HG03520 (cell line): Measurements from ENCODE around the gene VIPR2.
"Not testable (repeated sequence)": the region's sequence is repeated elsewhere in the genome, so short reads cannot be mapped to it uniquely, and the experiment has no call there.

Experiments
- ATAC-seq: cut with Tn5 transposase; IDR thresholded peaks from one replicate; pipeline ENCODE4 v1.9.1; 2021; ENCODE audit warnings: mild to moderate bottlenecking, moderate library complexity; ENCODE audit not compliant: unreplicated experiment

The VIPR2 gene

DNA sequence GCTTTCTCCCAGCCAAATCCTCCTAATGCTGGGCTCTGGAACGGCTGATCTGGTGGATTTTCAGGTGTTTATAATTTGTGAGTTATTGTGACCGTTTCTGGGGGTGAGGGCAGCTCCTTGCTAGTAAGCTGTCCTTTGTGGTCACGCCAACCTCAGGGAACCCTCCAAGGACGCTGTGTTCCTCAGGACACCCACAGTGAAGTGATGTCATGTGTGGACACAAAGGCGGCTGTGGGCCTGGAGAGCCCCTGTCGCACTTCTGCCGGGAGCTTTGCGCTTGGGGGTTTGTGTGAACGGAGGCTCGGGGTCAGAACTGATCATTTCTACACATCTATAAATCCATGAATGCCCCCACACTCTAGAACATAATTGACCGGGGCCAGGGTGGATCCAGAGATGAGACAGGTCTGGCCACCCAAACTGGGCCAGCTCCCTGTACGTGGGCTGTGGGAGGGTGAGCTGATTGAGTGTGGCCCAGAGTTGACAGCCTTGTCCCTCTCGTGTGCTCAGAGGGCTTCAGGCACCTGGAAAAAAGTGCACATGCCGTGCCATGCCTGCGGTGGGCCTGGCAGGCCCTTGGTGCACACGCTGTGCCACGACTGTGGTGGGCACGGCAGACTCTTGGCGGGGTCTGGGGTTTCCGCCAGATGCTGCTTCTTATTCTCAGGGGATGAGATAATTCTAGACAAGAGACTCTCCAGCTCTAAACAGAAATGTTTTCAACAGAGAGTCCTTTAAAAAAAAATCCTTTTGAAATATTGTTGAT lies 130.2 kb downstream of the VIPR2 start:
- ATAC-seq = no peak

DNA sequence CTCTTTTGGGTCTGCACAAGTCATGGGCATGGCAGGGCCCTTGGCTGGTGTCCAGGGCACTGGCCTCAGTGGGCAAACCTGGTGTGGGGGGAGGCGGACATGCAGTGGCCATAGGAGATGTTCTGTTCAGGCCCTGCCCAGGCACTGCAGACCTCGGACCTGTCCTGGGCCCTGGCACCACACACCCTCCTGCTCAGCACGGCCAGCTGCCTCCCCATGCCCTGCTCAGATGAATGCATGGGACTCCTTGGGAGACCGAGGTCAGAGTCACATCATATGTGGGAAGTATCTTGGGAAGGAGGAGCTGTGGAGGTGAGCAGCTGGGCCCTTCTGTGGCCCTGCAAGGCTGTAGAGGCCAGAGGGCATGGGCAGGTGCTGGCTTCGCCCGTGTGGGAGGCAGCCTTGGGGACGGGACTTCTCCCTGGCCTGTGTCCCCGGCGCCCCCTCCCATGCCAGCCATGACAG lies 130.8 kb downstream of the VIPR2 start:
- ATAC-seq = no peak

DNA sequence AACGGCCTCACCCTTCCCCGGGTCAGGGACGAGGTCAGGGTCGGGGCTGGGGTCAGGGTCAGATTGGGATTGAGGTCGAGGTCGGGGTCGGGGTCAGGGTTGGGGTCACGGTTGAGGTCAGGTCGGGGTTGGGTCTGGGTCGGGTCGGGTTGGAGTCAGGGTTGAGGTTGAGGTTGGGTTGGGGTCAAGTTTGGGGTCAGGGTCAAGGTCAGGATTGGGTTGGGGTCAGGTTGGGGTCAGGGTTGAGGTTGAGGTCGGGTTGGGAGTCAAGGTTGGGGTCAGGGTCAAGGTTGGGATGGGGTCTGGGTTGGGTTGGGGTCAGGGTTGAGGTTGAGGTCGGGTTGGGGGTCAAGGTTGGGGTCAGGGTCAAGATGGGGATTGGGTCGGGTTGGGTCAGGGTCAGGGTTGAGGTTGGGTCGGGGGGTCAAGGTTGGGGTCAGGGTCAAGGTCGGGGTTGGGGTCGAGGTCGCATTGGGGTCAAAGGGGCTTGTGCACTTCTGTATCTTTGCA lies 131.4 kb downstream of the VIPR2 start:
- no peak for ATAC-seq

DNA sequence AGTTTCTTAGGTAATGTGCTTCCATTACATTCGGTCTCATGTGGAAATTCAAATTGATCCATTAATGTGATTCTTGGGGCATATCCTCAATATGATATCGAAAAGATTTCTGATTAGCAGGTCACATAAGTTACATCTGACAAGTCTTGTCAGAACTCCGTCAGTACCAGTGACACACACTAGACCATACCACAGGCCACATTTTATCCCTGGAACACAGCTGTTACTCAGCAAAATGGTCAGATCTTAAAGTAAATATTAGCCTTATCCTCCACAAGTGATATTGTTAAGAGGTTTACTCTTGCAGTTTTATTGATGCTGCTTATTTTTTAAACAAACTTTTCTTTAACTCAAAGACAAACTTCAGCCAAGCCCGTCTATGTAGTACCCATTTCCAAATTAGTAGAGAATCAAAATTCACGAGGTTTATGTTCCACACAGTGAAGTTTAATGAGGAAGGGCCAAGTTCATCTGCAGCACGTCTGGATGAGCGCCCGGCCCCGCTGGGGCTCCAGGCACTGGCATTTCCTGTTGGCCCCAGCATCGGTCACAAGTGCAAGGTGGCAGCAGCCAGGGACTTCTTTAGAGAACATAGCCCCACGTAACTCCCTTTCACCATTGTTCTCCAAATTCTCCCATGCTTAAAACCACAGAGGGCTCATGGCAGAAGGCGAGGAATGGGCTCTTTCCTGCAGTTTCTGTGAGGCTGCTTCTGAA lies 132.2 kb downstream of the VIPR2 start:
- ATAC-seq = no peak

DNA sequence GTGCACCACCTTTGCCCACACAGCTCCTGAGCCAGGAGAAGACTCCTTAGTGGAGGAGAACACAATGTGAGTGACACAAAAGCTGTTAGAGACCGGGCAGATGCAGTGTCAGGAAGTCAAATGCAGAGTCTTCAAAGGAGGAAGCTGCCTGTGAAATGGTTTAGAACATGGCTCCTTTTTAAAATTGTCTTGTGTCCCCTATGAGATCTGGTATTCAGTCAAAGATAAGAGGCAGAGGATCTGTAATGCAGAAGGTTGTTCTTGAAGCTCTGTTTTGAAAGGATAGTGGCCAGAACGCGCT lies 133.0 kb downstream of the VIPR2 start:
- no peak for ATAC-seq

DNA sequence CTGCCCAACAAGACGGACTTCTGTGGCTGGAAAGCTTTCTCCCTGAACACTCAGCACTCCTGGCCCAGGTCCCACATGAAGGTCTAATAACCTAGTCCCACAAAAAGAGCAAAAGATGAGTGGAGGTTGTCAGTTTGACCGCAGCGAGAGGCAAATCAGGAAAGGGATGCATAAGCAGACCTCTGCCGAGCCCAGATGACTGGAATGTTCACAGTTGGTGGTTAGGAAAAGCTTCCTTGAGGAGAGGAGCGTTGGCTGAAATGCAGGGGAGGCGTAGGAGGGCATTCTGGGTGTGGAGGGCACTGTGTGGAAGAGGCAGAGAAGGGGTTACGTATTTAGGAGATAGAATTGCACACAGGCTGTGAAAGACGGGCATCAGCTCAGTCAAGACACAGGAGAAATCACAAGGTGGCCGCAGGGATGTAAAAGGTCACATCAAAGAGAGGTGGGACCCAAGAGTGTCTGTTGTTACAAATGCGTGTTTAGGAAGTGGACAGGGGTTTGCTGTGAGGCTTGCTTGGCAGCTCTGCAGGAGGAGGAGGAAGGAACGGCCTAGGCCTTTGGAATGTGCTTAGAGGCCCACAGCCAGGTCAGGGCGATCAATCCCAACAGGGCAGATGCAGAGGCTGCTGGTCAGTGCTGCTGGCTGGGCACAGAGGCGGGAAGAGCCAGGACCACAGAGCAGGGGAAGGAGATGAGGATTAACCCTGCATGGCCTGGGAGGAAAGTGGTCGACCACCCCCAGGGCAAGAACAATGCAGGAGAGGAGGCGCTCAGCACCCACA lies 133.5 kb downstream of the VIPR2 start:
- no peak for ATAC-seq

DNA sequence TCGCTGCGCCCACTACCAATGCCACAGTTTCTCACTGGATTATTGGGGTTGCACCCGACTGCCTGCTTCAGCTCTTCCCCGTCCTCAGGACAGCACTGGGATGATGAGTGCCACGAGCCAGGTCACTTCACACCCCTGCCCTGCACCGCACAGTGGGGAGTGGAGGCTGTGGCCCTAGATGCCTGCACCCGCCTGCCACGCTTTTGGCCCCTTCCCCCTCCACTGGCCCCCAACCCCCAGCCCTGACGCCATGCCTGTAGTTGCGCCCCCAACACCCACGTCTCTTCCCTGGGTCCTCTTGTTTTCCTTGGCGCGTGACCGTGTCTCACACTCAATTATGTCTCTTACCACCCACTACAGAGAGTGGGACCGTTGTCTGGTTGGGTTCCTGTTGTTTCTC lies 134.3 kb downstream of the VIPR2 start:
- ATAC-seq = no peak

DNA sequence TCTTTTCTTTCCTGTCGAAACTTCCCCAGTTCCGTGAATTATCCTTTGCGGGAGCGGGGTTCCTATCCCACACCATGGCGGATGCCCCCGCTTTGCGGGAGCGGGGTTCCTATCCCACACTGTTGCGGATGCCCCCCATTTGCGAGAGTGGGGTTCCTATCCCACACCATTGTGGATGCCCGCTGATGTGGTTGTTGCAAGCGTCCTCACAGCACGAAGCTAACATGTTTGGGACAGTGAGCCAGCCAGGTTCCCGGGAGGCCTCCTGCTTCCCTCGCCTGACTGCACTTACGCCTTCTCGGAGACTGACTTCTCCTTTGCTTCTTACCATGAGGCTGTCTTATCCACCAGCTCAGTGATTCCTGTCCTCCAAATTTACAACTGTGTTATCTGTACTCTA lies 134.7 kb downstream of the VIPR2 start:
- no peak for ATAC-seq

DNA sequence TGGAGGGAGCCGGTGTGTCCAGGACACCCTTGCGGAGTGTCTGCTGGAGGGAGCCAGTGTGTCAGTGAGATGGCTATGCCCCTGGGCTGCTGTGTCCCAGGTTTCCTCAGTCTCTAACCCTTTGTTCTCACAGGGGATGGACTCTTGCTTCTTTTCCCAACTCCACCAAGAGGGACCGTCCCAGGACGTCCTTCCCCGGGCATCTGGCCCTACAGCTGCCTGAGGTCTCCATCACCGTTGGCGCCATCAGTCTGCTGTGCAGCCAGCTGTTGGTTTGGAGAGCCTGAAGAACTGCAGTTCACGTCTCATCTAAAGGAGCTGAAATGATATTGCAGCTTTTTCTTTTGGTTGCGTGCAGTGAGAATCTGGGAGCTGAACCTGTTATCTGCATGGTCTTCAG lies 136.2 kb downstream of the VIPR2 start:
- ATAC-seq = no peak

DNA sequence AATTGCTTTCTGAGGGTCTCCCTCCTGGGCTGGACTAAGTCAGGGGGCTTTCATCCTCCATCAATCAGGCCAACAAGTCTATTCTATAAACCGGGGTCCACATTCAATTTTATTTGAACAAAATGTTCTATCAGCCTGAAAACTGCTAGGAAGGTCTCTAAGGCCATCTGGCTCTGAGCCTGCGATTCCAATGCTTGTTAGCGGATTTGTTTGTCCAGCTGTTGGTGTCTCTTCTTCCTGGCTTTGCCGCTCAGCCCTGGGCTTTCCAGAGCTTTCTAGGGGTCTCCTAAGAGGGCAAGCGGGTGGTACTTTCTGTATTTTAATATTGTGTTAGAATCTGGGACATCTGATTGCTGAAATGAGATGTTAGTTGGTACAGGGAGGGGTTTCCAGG lies 136.7 kb downstream of the VIPR2 start:
- ATAC-seq = no peak

DNA sequence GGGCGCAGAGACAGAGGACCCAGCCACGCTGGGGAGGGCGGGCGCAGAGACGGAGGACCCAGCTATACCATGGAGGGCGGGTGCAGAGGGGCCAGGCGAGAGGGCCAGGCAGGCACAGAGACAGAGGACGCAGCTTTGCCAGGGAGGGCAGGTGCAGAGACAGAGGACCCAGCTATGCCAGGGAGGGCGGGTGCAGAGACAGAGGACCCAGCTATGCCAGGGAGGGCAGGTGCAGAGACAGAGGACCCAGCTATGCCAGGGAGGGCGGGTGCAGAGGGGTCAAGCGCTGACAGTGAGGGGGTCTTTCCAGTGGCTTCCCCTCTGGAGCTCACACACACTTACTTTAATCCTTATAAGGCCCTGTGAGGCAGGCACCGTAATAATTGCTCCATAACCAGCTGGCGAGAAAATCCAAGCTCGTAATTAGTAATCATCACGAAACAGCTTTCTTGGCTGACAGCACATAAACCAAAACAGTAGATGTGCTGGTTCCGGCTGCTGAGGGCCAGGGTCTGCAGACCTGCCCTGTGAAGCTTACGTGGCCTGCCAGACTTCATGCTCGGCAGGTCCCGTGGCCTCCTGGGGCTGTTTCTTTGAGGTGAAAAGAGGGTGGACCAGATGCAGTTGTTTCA lies 137.2 kb downstream of the VIPR2 start:
- no peak for ATAC-seq

DNA sequence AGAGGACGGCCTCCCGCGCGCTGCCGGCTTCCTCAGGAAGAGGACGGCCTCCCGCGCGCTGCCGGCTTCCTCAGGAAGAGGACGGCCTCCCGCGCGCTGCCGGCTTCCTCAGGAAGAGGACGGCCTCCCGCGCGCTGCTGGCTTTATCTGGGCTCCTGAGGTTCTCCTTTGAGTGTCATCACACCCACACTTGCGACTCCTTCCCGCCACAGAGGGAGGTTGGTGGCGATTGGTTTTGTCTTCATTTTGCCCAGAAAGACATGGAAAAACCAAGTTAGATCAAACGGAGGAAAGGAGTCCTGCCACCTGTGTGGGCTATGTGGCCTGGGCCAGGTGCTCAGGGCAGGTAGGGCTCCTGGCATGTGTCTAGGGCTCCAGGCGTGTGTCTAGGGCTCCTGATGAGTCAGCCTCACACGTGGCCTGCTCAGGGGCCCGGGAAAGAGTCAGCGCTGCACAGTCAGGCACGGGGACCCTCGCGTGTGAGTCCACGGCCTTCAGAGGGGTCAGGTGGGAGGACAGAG lies 138.0 kb downstream of the VIPR2 start:
- no peak for ATAC-seq

DNA sequence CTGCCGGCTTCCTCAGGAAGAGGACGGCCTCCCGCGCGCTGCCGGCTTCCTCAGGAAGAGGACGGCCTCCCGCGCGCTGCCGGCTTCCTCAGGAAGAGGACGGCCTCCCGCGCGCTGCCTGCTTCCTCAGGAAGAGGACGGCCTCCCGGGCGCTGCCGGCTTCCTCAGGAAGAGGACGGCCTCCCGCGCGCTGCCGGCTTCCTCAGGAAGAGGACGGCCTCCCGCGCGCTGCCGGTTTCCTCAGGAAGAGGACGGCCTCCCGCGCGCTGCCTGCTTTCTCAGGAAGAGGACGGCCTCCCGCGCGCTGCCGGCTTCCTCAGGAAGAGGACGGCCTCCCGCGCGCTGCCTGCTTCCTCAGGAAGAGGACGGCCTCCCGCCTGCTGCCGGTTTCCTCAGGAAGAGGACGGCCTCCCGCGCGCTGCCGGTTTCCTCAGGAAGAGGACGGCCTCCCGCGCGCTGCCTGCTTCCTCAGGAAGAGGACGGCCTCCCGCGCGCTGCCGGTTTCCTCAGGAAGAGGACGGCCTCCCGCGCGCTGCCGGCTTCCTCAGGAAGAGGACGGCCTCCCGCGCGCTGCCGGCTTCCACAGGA lies 138.6 kb downstream of the VIPR2 start:
- not testable (repeated sequence) for ATAC-seq

DNA sequence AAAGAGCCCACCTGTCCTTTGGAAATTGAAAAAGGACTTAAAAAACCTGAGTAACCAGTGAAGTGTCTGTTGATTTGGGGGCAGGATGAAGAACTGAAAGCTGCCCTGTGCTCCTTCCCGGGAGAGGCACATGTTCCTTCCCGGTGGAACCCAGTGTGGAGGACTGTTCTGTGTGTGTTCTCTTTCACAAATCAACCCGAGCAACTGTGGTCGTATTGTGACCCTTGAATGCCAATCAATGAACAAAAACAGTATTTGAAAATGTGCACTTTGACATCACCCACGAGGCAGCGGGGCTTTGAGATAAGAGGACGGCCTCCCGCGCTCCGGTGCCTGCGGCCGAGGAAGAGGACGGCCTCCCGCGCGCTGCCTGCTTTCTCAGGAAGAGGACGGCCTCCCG lies 139.0 kb downstream of the VIPR2 start:
- no peak for ATAC-seq

DNA sequence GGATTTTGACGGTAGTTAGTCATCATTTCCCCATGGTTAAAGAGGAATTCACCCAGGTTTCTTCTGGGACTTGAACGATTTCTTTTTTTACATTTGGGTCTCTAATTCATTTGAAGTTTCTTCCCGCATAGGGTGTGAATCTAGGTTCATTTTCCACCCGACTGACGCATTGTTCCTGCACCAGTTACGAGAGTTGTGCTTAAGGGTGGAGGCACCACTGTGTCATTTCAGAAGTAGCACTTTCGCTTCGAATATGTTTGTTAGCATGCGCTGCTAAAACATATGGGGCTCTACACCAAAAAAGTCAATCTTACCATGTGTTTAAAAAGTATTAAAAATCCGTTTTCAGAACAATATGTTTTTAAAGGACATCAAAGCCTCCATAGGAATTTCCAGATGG lies 140.3 kb downstream of the VIPR2 start:
- no peak for ATAC-seq

DNA sequence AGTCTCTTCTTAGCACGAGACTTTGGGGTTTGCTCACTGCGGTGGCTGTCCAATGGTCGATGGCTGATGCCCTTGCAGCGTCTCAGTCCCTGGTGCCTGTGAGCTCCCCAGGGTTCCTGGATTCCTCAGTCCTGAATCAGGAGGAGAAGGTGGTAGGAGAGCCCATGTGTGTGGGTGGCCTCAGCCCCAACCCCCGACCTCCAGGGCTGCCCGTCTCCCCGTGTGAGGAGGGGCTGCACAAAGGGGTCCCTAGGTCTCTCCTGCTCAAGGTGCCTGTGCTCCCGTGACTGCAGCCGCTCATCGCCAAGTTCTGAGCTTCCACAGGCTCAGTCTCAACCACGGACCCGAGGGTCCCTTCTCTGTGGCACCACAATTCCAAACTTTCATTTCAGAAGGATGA lies 142.9 kb downstream of the VIPR2 start:
- no peak for ATAC-seq

DNA sequence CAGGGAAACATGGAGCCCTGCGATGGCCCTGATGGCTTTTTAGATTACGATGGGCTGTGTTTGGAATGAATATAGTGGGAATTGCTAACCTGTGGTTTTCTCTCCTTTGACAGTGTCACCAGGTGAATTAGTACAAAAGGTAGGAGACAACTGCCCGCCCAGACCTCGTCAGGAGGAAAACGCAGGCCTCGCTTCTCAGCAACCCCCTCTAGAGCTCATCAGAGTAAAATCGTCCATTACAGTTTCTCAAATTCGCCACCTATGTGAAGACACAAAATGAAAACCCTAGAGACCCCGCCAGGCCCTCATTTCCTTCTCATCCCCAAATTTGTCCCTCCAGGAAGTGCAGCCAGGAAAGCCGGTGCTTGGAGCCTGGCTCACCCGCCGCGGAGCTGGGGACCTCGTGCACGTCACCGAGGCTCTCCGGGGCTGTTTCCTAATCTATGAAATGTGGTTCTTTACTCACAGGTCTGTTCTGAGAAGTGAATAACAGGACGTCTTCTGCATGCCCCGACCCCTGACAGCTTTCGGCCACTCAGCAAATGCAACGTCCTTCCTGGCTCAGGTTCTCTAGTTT lies 143.7 kb downstream of the VIPR2 start:
- ATAC-seq = no peak

DNA sequence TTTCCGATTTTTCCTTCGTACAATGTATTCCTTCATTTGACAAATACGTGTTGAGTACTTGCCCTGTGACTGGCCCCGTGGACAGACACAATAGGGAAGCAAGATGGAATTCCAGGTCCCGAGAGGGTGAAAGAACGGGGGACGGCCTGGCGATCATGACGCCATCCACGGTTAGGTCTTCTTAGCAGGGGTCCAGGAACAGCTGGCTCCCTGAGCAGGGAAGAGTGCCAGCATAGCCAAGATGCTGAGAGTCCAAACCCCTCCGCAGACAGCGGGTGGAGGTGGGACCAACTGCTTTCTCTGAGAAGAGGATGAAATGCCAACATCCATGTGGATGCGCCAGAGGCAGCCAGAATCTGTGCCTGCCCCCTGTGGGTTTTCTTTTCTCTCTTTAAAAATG lies 144.6 kb downstream of the VIPR2 start:
- ATAC-seq = no peak

DNA sequence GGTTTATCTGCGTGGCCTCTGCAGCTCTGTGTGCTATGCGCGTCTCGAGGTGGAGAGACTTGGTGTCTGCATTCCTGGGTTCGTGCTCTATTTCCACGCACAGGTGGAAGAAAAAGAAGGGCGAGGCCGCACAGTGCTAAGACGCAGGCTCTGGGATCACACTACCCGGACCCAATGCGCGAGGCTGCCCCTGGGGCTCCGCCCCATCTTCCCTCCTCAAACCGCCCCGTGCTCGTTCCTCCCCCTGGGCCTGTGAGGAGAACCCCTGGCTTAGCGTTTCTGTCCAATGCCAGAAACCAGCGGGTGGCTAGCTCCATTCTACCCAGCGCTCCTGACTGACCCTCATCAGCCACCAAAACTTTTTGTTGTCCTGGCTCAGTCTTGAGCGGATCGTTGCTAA lies 145.2 kb downstream of the VIPR2 start:
- no peak for ATAC-seq

DNA sequence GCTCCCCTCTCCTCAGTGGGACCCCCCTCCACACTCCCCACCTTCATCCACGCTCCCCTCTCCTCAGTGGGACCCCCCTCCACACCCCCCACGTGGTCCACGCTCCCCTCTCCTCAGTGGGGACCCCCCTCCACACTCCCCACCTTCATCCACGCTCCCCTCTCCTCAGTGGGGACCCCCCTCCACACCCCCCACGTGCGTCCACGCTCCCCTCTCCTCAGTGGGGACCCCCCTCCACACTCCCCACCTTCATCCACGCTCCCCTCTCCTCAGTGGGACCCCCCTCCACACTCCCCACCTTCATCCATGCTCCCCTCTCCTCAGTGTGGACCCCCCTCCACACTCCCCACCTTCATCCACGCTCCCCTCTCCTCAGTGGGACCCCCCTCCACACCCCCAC lies 146.4 kb downstream of the VIPR2 start:
- ATAC-seq = not testable (repeated sequence)
